SK-N-SH (cell line): ENCODE results near the gene ADAMTS7. TPM values are rescaled to one million over a fixed set of nuclear protein-coding genes. Genes with fewer than 3 reads are reported as not detected.

Source experiments
- CTCF ChIA-PET: fragments of 300-600, 350-600 bp; formaldehyde crosslinking; extraction: SDS; loops from one replicate; lab custom pipeline; 2021; lab: Yijun Ruan, JAX
- POLR2A ChIA-PET: fragments of 350-600 bp; sonication (Branson Sonifier 250); formaldehyde crosslinking; extraction: SDS; loops from one replicate; lab custom pipeline; 2020; ENCODE audit warnings: antibody characterized with exemption, inconsistent platforms; lab: Yijun Ruan, JAX
- DNase-seq: peaks from one replicate; pipeline ENCODE4 v3.0.0; 2012
- H2AFZ ChIP-seq: fragments of 200-600 bp; sonication (generic); 2 replicates; pipeline ENCODE4 v1.8.1; 2016; ENCODE audit warnings: antibody characterized with exemption, mild to moderate bottlenecking, low read depth
- H3F3A ChIP-seq: fragments of 200-600 bp; sonication (generic); replicated peaks from 2 replicates; pipeline ENCODE3; 2016; ENCODE audit warnings: antibody characterized with exemption, mild to moderate bottlenecking; ENCODE audit not compliant: insufficient read depth
- H3K27ac ChIP-seq, 2 experiments: fragments of 200-500 bp in 1 of 2; fragments of 200-600 bp in 1 of 2; sonication (Bioruptor generic) in 1 of 2; sonication (generic), shearing (Covaris generic) in 1 of 2; 2 replicates each; pipeline versions ENCODE4 v1.5.1 to v1.6.1; 2014 to 2016; ENCODE audit warnings: low read depth in 2 of 2, inconsistent platforms in 1 of 2, low read length in 1 of 2, mild to moderate bottlenecking in 1 of 2, mixed read lengths in 1 of 2
- H3K27me3 ChIP-seq: fragments of 200-600 bp; sonication (generic), shearing (Covaris generic); 2 replicates; pipeline ENCODE4 v1.6.1; 2016; ENCODE audit warnings: mixed run types; ENCODE audit not compliant: insufficient read depth
- H3K36me3 ChIP-seq, 2 experiments: fragments of 200-500 bp in 1 of 2; fragments of 200-600 bp in 1 of 2; sonication (Bioruptor generic) in 1 of 2; sonication (generic) in 1 of 2; replicated peaks in 1 of 2; 2 replicates each; pipeline versions ENCODE3 to v1.5.1; 2014 to 2016; ENCODE audit warnings: low read length in 1 of 2, mild to moderate bottlenecking in 1 of 2; ENCODE audit not compliant: insufficient read depth in 2 of 2, control insufficient read depth in 1 of 2
- H3K4me1 ChIP-seq, 2 experiments: fragments of 200-500 bp in 1 of 2; fragments of 200-600 bp in 1 of 2; sonication (Bioruptor generic) in 1 of 2; sonication (generic), shearing (Covaris generic) in 1 of 2; 2 replicates each; pipeline versions ENCODE4 v1.5.1 to v1.6.1; 2014 to 2016; ENCODE audit warnings: low read depth in 1 of 2, low read length in 1 of 2, mixed run types in 1 of 2; ENCODE audit not compliant: insufficient read depth in 2 of 2, control insufficient read depth in 1 of 2
- H3K4me2 ChIP-seq: fragments of 200-600 bp; sonication (generic), shearing (Covaris generic); 2 replicates; pipeline ENCODE4 v1.6.1; 2017; ENCODE audit warnings: mixed run types
- H3K4me3 ChIP-seq, 2 experiments: fragments of 200-500 bp in 1 of 2; fragments of 200-600 bp in 1 of 2; sonication (Bioruptor generic) in 1 of 2; sonication (generic), shearing (Covaris generic) in 1 of 2; 2 replicates each; pipeline versions ENCODE4 v1.5.1 to v1.8.1; 2014 to 2016; ENCODE audit warnings: low read depth in 2 of 2, inconsistent platforms in 1 of 2, low read length in 1 of 2, mild to moderate bottlenecking in 1 of 2, mixed read lengths in 1 of 2, moderate library complexity in 1 of 2
- H3K79me2 ChIP-seq: fragments of 200-600 bp; sonication (generic); 2 replicates; pipeline ENCODE4 v1.8.1; 2017; ENCODE audit warnings: mild to moderate bottlenecking; ENCODE audit not compliant: insufficient read depth
- H3K9ac ChIP-seq: fragments of 200-600 bp; sonication (generic); 2 replicates; pipeline ENCODE4 v1.6.1; 2017; ENCODE audit warnings: mixed run types
- H3K9me2 ChIP-seq: fragments of 200-600 bp; sonication (generic); 2 replicates; pipeline ENCODE4 v1.6.1; 2017; ENCODE audit warnings: mixed run types
- H3K9me3 ChIP-seq: fragments of 200-600 bp; sonication (generic); 2 replicates; pipeline ENCODE4 v1.6.1; 2017; ENCODE audit warnings: mixed run types, mild to moderate bottlenecking, moderate library complexity
- H4K20me1 ChIP-seq: fragments of 200-600 bp; sonication (generic); 2 replicates; pipeline ENCODE4 v1.6.1; 2017; ENCODE audit warnings: mild to moderate bottlenecking, mixed run types; ENCODE audit not compliant: insufficient read depth
- EP300 ChIP-seq, 2 experiments: IDR thresholded peaks; 2 replicates each; pipeline versions ENCODE4 v1.4.0 to v1.6.1; 2012; ENCODE audit warnings: borderline replicate concordance in 1 of 2, low read depth in 1 of 2, low read length in 1 of 2
- FOSL2 ChIP-seq: IDR thresholded peaks from 2 replicates; pipeline ENCODE4 v1.4.0; 2012; ENCODE audit warnings: low read depth, mild to moderate bottlenecking, moderate library complexity, borderline replicate concordance
- GABPA ChIP-seq: IDR thresholded peaks from 2 replicates; pipeline ENCODE4 v1.4.0; 2012; ENCODE audit warnings: low read depth, mild to moderate bottlenecking
- MXI1 ChIP-seq: IDR thresholded peaks from 2 replicates; pipeline ENCODE4 v1.6.1; 2012; ENCODE audit warnings: mild to moderate bottlenecking, low read depth, low read length, improper control_type of control experiment
- NFIC ChIP-seq: IDR thresholded peaks from 2 replicates; pipeline ENCODE4 v1.4.0; 2012; ENCODE audit warnings: borderline replicate concordance
- NRF1 ChIP-seq: IDR thresholded peaks from 2 replicates; pipeline ENCODE4 v1.6.1; 2012; ENCODE audit warnings: low read depth, mild to moderate bottlenecking, low read length
- POLR2AphosphoS5 ChIP-seq: IDR thresholded peaks from 2 replicates; pipeline ENCODE4 v1.6.1; 2012; ENCODE audit warnings: low read depth, low read length
- RAD21 ChIP-seq: IDR thresholded peaks from 2 replicates; pipeline ENCODE4 v1.6.1; 2012; ENCODE audit warnings: mild to moderate bottlenecking, low read length
- TEAD4 ChIP-seq: IDR thresholded peaks from 2 replicates; pipeline ENCODE4 v1.4.0; 2012; ENCODE audit warnings: mild to moderate bottlenecking, borderline replicate concordance; ENCODE audit not compliant: insufficient read depth
- WGBS: methylation state at CpG from one replicate; pipeline ENCODE4 v1.1.6; 2017; ENCODE audit warnings: low lambda C conversion rate; 5-methylcytosine and 5-hydroxymethylcytosine counted together
- polyA plus RNA-seq, 3 experiments: library from polyadenylated mRNA; depleted of rRNA; stranded (reverse); fragments of >200 nt; gene quantifications; 2 replicates each; pipeline ENCODE4 v1.2.3, GENCODE V29; 2012
- TF ChIP-seq, protein P1 (sequence below): IDR thresholded peaks from 2 replicates; pipeline ENCODE4 v1.4.0; 2012; ENCODE audit warnings: low read depth, borderline replicate concordance
- TF ChIP-seq, protein P2 (sequence below): IDR thresholded peaks from 2 replicates; pipeline ENCODE4 v1.6.1; 2012; ENCODE audit warnings: mild to moderate bottlenecking, low read depth, low read length, moderate library complexity
- TF ChIP-seq, protein P3 (sequence below): fragments of 150-350 bp; IDR thresholded peaks from 2 replicates; pipeline ENCODE4 v1.6.1; 2017; ENCODE audit warnings: antibody characterized with exemption, low read length, low read depth, borderline replicate concordance
- TF ChIP-seq, protein P4 (sequence below): IDR thresholded peaks from 2 replicates; pipeline ENCODE4 v1.4.0; 2012; ENCODE audit warnings: low read depth, borderline replicate concordance
- TF ChIP-seq, protein P5 (sequence below): IDR thresholded peaks from 2 replicates; pipeline ENCODE4 v1.4.0; 2012; ENCODE audit warnings: low read depth

Gene ADAMTS7
- polyA plus RNA-seq, 1 of the 3 experiments (the other 2 are of a cell fraction): 17.9 TPM

- TF ChIP-seq, protein P1, sequence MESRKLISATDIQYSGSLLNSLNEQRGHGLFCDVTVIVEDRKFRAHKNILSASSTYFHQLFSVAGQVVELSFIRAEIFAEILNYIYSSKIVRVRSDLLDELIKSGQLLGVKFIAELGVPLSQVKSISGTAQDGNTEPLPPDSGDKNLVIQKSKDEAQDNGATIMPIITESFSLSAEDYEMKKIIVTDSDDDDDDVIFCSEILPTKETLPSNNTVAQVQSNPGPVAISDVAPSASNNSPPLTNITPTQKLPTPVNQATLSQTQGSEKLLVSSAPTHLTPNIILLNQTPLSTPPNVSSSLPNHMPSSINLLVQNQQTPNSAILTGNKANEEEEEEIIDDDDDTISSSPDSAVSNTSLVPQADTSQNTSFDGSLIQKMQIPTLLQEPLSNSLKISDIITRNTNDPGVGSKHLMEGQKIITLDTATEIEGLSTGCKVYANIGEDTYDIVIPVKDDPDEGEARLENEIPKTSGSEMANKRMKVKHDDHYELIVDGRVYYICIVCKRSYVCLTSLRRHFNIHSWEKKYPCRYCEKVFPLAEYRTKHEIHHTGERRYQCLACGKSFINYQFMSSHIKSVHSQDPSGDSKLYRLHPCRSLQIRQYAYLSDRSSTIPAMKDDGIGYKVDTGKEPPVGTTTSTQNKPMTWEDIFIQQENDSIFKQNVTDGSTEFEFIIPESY: no peak
- TF ChIP-seq, protein P2, sequence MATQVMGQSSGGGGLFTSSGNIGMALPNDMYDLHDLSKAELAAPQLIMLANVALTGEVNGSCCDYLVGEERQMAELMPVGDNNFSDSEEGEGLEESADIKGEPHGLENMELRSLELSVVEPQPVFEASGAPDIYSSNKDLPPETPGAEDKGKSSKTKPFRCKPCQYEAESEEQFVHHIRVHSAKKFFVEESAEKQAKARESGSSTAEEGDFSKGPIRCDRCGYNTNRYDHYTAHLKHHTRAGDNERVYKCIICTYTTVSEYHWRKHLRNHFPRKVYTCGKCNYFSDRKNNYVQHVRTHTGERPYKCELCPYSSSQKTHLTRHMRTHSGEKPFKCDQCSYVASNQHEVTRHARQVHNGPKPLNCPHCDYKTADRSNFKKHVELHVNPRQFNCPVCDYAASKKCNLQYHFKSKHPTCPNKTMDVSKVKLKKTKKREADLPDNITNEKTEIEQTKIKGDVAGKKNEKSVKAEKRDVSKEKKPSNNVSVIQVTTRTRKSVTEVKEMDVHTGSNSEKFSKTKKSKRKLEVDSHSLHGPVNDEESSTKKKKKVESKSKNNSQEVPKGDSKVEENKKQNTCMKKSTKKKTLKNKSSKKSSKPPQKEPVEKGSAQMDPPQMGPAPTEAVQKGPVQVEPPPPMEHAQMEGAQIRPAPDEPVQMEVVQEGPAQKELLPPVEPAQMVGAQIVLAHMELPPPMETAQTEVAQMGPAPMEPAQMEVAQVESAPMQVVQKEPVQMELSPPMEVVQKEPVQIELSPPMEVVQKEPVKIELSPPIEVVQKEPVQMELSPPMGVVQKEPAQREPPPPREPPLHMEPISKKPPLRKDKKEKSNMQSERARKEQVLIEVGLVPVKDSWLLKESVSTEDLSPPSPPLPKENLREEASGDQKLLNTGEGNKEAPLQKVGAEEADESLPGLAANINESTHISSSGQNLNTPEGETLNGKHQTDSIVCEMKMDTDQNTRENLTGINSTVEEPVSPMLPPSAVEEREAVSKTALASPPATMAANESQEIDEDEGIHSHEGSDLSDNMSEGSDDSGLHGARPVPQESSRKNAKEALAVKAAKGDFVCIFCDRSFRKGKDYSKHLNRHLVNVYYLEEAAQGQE: no peak
- TF ChIP-seq, protein P3, sequence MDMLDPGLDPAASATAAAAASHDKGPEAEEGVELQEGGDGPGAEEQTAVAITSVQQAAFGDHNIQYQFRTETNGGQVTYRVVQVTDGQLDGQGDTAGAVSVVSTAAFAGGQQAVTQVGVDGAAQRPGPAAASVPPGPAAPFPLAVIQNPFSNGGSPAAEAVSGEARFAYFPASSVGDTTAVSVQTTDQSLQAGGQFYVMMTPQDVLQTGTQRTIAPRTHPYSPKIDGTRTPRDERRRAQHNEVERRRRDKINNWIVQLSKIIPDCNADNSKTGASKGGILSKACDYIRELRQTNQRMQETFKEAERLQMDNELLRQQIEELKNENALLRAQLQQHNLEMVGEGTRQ: no peak
- TF ChIP-seq FOSL2 (no peak), RAD21 (no peak), EP300 (IDR thresholded peaks at IDR 0.05; ENCODE audit: borderline replicate concordance in 1 of 2, low read depth in 1 of 2, low read length in 1 of 2) (no peak), NFIC (no peak), GABPA (no peak), MXI1 (no peak), NRF1 (no peak), TEAD4 (no peak), POLR2AphosphoS5 (no peak)
- TF ChIP-seq, protein P4, sequence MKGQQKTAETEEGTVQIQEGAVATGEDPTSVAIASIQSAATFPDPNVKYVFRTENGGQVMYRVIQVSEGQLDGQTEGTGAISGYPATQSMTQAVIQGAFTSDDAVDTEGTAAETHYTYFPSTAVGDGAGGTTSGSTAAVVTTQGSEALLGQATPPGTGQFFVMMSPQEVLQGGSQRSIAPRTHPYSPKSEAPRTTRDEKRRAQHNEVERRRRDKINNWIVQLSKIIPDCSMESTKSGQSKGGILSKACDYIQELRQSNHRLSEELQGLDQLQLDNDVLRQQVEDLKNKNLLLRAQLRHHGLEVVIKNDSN: no peak
- TF ChIP-seq, protein P5, sequence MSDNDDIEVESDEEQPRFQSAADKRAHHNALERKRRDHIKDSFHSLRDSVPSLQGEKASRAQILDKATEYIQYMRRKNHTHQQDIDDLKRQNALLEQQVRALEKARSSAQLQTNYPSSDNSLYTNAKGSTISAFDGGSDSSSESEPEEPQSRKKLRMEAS: no peak
- TF ChIP-seq, all 33 proteins: peak for 0
- CTCF ChIA-PET: interaction anchor here (0.7 to 0.9 kb wide), 2 partner anchors 38 to 74 kb away, joined by 3 read pairs; no protein-coding TSS in a partner anchor
Observed at GRCh38 chr15:78712797-78713515, 98.3 kb downstream of the ADAMTS7 start.

More at GRCh38 chr15:78712797-78713515, 98.3 kb downstream of the ADAMTS7 start:
- POLR2A ChIA-PET: no interaction called here
- Histone ChIP-seq H3F3A (peaks cover 6% of the 10 kb centered on the region), H3K36me3 (no peaks in the 10 kb centered on the region), H3K27me3 (peaks cover 3% of the 10 kb centered on the region; the same call in 1 of the 2 replicates), H3K4me1 (peaks cover 0 to 13% of the 10 kb centered on the region in 2 experiments; a peak in 2 of 4 replicates), H3K9me2 (no peaks in the 10 kb centered on the region), H3K27ac (no peak overlapping the region), H3K79me2 (no peaks in the 10 kb centered on the region), H3K9me3 (no peaks in the 10 kb centered on the region), H3K4me2 (no peak overlapping the region), H3K9ac (no peak overlapping the region), H4K20me1 (no peaks in the 10 kb centered on the region), H3K4me3 (no peak overlapping the region), H2AFZ (no peak overlapping the region)
- no peak for DNase-seq
- 46% methylated on average over 8 of the region's 8 CpGs for WGBS
